GM19023 (cell line): Measurements from ENCODE around the gene DMRT2.

ENCODE experiments used
- ATAC-seq: cut with Tn5 transposase; IDR thresholded peaks from one replicate; pipeline ENCODE4 v1.9.1; 2021; ENCODE audit warnings: mild to moderate bottlenecking, moderate library complexity; ENCODE audit not compliant: unreplicated experiment

Gene DMRT2

GRCh38 chr9:1086517-1086916 lies 36.4 kb downstream of the DMRT2 start:
- ATAC-seq: no peak

DNA sequence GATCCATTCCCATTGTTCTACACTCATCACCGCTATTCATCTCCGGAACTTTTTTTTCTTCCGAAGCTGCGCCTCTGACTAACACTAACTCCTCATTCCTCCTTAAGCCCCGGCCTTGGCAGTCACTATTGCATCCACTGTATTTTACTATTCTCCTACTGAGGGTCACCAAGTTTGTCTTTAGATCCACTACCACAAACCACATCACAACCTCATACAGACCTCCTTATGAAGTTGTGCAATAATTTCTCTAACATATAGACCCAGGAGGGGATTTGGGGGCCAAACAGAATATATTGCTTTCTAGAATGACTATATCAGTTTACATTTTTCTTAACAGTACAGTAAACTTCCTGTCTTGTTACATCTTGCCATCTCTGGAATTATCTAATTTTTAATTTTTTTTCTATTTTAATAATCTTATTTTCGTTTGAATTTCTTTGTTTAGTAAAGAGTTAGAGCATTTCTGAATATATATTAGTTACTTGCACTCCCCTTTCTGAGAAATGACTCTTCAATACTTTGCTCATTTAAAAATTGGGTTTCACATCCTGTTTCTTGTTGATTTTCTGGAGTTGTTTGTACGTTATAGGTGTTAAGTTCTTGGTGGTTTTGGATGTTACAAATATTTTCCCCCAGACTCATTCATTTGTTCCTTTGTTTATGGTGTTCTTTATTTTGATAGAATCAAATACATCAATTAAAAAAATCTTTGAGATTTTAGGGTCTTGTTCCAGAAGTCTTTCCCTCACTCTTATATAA lies 37.1 kb downstream of the DMRT2 start:
- ATAC-seq: no peak

GRCh38 chr9:1094749-1095148 lies 44.6 kb downstream of the DMRT2 start:
- no peak for ATAC-seq

- no peak for ATAC-seq
These were observed 46.2 kb downstream of the DMRT2 start for GRCh38 chr9:1096155-1096964.

- ATAC-seq: no peak
These were observed 48.4 kb downstream of the DMRT2 start for GRCh38 chr9:1098551-1098950.

DNA sequence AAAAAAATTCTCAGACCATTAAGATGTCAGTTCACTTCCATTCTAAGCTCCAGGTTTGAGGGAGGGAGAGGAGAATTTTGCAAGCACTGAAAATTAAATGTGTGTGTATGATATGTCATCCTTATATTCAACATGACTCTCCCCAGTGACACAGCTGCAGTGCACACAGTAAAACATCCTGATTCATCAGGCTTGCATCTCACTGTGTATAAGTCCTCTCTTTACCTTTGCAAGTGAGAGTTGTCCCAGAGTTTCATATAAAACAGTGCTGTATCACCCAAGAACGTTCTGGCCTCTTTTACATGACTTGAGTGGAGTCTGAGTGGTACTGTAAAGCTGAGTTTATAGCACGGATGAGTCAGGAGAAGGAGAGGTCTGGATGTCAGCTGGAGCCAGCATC lies 50.0 kb downstream of the DMRT2 start:
- ATAC-seq: no peak

GRCh38 chr9:1100945-1101344 lies 50.8 kb downstream of the DMRT2 start:
- ATAC-seq: no peak

DNA sequence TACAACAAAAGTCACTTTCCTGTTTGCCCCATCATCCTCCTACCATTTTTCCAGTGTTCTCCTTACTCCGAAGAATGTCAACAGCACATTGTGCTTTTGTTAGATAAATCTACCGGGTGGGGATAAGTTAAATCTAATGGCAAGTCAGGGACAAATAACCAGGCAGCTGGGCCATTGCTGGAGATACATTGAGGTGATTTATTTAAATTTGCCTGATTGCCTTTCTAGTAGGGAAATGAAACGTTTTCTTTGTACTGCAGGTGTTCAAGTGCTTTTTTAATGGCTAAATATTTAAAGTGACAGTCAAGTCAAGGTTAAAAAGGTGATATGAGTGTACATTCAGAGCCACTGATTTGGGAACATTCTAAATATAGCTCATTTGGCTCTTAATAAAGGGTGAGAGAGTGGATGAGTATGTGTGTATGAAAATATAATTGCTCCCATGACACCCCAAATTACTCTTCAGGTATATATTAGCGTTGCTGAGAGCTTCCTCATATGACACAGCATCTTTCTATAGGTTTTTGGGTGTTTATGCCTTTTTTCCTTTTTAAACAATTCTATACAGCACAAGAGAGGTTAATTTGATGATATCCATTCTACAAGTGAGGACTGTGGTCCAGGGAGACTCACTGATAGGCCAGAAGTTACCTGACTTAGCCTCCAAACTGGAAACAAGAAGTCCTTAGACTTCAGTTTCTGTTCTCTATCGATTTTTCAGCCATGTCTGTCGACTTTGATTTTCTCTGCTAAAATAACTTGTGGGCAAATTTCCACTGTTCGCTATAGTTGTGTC lies 51.9 kb downstream of the DMRT2 start:
- no peak for ATAC-seq

DNA sequence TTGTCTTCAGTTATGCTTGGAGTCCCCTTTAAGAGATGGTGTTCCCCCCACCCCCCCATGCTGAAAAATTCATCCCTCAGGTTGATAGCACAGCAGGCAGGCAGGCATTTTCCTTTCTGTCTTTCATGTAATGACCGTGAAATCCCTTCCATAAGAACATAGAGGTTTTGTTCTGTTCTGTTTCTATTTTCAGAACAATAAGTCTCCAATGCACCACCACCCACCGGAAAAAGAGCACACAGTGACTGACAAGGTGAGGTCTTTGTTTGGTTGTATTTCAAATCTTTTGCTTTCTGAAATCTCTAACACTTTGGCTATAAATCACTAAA lies 52.4 kb downstream of the DMRT2 start:
- no peak for ATAC-seq
